Osteocyte (in vitro differentiated cells): ENCODE data around the gene CHCT1. TPM values are rescaled to one million over a fixed set of nuclear protein-coding genes. Genes with fewer than 3 reads are reported as not detected.
"Not testable (repeated sequence)": the region's sequence is repeated elsewhere in the genome, so short reads cannot be mapped to it uniquely, and the experiment has no call there.

Experiments
- DNase-seq: peaks from one replicate; pipeline ENCODE4 v3.0.0; 2021; ENCODE audit warnings: mixed read lengths; ENCODE audit not compliant: unreplicated experiment; ENCODE audit errors: extremely low spot score
- H3K27ac Mint-ChIP-seq: one replicate; pipeline ENCODE4 v1.8.0; 2021; ENCODE audit warnings: mild to moderate bottlenecking, mixed read lengths; ENCODE audit not compliant: unreplicated experiment
- H3K27me3 Mint-ChIP-seq: one replicate; pipeline ENCODE4 v1.8.0; 2021; ENCODE audit warnings: mixed read lengths; ENCODE audit not compliant: unreplicated experiment
- H3K36me3 Mint-ChIP-seq: one replicate; pipeline ENCODE4 v1.8.0; 2021; ENCODE audit warnings: mixed read lengths; ENCODE audit not compliant: unreplicated experiment
- H3K4me1 Mint-ChIP-seq: one replicate; pipeline ENCODE4 v1.8.0; 2021; ENCODE audit warnings: mixed read lengths; ENCODE audit not compliant: unreplicated experiment
- H3K4me3 Mint-ChIP-seq: one replicate; pipeline ENCODE4 v1.8.0; 2021; ENCODE audit warnings: mild to moderate bottlenecking, moderate library complexity, mixed read lengths; ENCODE audit not compliant: unreplicated experiment
- H3K9me3 Mint-ChIP-seq: one replicate; pipeline ENCODE4 v1.8.0; 2021; ENCODE audit warnings: mixed read lengths; ENCODE audit not compliant: unreplicated experiment
- total RNA-seq: library from RNA; stranded (reverse); gene quantifications from 2 replicates; pipeline ENCODE4 v1.2.1, GENCODE V29; 2021
- TF ChIP-seq, protein P1 (sequence below): fragments of 200-600 bp; sonication (generic); IDR thresholded peaks from 2 replicates; pipeline ENCODE4 v1.5.0; 2021; ENCODE audit warnings: antibody characterized with exemption, mild to moderate bottlenecking, moderate library complexity

CHCT1 gene
- total RNA-seq, 1 donor from 2014 or later, result not detected

DNA sequence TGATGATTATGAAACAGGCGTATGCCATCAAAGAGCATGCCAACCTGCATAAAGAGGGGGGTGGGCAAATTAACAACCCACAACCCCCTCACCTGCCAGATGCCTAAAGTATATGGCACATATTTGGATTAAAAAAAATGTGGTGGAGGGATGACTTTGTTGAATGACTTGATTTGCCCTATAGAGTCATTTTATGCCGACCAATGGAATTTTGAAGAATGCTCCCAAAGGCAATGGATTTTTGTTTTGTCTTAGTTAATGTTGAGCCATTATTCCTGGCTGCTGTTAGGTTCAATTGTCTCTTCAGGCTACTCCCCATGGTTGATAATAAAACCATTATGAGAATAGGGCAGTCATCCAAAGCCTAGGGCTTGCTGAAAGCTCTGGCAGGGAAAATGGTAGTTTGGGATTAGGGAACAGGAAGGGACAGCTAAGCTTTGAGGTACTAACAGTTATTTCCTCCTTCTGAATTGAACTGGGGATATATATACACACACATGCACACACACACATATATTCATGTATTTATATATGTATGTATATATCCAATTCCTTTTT is 5.8 kb upstream of the CHCT1 start:
- H3K27me3 Mint-ChIP-seq, result peaks cover 2% of the 10 kb centered on the region
- no peaks in the 10 kb centered on the region for H3K36me3 Mint-ChIP-seq
- H3K4me3 Mint-ChIP-seq, result no peak overlapping the region
- no peak for DNase-seq
- TF ChIP-seq, protein P1, sequence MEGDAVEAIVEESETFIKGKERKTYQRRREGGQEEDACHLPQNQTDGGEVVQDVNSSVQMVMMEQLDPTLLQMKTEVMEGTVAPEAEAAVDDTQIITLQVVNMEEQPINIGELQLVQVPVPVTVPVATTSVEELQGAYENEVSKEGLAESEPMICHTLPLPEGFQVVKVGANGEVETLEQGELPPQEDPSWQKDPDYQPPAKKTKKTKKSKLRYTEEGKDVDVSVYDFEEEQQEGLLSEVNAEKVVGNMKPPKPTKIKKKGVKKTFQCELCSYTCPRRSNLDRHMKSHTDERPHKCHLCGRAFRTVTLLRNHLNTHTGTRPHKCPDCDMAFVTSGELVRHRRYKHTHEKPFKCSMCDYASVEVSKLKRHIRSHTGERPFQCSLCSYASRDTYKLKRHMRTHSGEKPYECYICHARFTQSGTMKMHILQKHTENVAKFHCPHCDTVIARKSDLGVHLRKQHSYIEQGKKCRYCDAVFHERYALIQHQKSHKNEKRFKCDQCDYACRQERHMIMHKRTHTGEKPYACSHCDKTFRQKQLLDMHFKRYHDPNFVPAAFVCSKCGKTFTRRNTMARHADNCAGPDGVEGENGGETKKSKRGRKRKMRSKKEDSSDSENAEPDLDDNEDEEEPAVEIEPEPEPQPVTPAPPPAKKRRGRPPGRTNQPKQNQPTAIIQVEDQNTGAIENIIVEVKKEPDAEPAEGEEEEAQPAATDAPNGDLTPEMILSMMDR, result no peak
- no peaks in the 10 kb centered on the region for H3K9me3 Mint-ChIP-seq
- peaks cover 7% of the 10 kb centered on the region for H3K4me1 Mint-ChIP-seq
- no peak overlapping the region for H3K27ac Mint-ChIP-seq

- not testable (repeated sequence) for H3K4me3 Mint-ChIP-seq, H3K36me3 Mint-ChIP-seq, H3K4me1 Mint-ChIP-seq, H3K27ac Mint-ChIP-seq, H3K9me3 Mint-ChIP-seq, H3K27me3 Mint-ChIP-seq, DNase-seq
Measured at GRCh38 chr17:60419003-60419402, 3.3 kb upstream of the CHCT1 start.

- H3K9me3 Mint-ChIP-seq, H3K36me3 Mint-ChIP-seq, DNase-seq, H3K27me3 Mint-ChIP-seq, H3K4me1 Mint-ChIP-seq, H3K27ac Mint-ChIP-seq, H3K4me3 Mint-ChIP-seq: not testable (repeated sequence)
Measured at GRCh38 chr17:60419875-60420274, 2.4 kb upstream of the CHCT1 start.

DNA sequence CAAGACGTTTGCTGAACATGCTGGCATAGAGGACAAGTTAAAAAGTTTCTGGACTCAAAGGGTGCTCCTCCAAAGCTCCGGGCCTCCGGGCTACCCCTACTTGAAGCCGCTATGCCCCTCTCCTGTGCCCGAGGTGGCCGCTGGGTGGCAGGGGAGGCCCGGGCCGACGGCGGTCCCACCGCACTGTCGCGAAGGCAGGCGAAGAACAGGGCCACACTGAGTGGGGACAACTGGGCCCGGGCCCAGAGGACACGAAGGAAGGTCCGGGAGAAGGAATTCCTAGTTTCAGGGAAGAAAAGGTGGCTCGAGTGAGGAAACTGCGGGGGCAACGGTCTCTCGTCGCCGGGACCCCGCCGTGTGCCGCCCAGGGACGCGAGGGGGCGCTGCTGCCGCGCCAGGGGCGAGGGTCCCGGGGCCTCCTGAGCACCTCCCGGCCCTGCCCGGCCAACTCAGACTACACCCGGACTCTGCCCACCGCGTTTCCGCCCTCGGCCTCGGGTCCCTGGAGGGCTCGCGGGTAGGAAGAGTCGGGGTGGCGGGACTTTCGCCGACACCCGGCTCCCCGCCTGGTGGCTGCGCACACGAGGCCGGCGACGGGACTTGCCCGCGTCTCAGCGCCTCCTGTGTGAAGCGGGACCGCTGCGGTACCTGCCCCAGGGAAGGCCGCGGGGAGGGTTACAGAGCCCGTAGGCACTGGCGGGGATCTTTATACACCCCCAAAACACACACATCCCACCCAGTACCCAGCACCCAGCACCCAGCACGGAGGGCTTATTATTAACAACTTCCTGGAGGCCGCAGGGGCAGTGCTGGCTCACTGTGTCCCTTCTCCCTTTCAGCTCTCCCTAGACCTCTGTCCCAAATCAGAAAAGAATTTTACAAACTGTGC is 772 bp upstream of the CHCT1 start:
- Mint-ChIP-seq H3K27ac (no peak overlapping the region), H3K9me3 (no peaks in the 10 kb centered on the region), H3K36me3 (no peaks in the 10 kb centered on the region), H3K4me1 (peaks cover 9% of the 10 kb centered on the region), H3K27me3 (no peaks in the 10 kb centered on the region), H3K4me3 (peak overlapping the region; percentile 70)
- TF ChIP-seq, protein P1, result peak; percentile 99
- DNase-seq, result peak; percentile 92

- Mint-ChIP-seq H3K36me3 (no peaks in the 10 kb centered on the region), H3K9me3 (no peaks in the 10 kb centered on the region), H3K27me3 (no peaks in the 10 kb centered on the region), H3K27ac (no peak overlapping the region), H3K4me3 (no peak overlapping the region), H3K4me1 (peaks cover 9% of the 10 kb centered on the region)
- TF ChIP-seq, protein P1, result no peak
- DNase-seq, result no peak
Measured at GRCh38 chr17:60423865-60424264, 1.6 kb downstream of the CHCT1 start.

GRCh38 chr17:60425626-60426025 is 3.3 kb downstream of the CHCT1 start:
- TF ChIP-seq, protein P1, result no peak
- H3K4me3 Mint-ChIP-seq, result no peak overlapping the region
- no peaks in the 10 kb centered on the region for H3K9me3 Mint-ChIP-seq
- H3K4me1 Mint-ChIP-seq, result peaks cover 9% of the 10 kb centered on the region
- DNase-seq, result no peak
- H3K36me3 Mint-ChIP-seq, result no peaks in the 10 kb centered on the region
- no peak overlapping the region for H3K27ac Mint-ChIP-seq
- H3K27me3 Mint-ChIP-seq, result no peaks in the 10 kb centered on the region
